ENCODE measurements around the gene SAP30.

The SAP30 gene

DNA sequence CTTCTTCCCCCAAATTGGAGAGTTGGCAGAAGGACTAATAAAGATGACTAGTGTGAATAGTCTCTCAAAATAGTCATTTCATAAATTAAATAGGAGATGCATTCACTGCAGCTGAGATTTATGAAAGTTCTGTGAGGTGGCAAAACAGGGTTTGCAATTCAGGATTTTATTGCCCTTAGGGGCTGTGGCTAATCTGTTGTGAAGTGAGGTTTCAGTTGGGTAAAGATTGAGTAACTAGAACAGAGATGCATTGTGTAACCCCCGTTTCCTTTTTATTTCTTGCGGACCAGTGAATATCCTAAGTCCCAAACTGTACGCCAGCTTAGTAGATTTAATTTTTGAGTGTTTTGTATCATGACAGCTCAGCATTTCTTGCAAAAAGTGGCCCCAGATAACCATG, 44.3 kb downstream of the SAP30 start:
- DNase-seq (ENCODE audit: low spot score): no peak

DNA sequence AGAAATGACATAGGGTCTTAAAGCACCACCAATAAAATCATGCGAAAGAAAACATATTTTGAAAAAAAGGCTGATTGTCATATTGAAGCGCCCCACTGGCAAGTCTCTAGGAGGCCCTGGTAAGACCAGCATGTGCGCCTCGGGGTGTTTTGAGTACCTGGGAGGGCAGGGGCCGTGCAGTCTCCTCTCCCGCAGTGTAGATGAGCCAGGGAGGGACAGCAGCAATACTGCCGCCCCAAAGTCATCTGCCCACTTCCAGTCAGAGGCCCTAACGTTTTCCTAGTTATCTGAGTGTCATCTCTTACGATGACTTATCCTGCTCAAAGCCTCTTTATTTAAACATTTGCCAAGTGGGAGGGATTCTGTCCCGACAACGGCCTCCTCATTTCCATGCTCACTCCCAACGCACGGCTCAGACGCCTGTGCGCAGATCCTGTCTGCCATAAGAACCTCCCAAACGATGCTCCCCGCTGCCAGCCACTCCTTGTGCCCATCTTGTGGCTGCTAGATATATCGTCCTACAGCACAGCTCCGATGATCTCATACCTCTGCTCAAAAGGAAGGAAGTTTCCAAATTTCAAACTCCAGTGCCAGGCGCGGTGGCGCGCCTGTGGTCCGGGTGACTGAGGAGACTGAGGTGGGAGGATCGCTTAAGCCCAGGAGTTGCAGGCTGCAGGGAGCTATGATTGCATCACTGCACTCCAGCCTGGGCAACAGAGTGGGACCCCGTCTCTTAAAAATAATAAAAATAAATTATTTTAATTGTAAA, 45.3 kb downstream of the SAP30 start:
- no peak for DNase-seq (ENCODE audit: low spot score)

DNA sequence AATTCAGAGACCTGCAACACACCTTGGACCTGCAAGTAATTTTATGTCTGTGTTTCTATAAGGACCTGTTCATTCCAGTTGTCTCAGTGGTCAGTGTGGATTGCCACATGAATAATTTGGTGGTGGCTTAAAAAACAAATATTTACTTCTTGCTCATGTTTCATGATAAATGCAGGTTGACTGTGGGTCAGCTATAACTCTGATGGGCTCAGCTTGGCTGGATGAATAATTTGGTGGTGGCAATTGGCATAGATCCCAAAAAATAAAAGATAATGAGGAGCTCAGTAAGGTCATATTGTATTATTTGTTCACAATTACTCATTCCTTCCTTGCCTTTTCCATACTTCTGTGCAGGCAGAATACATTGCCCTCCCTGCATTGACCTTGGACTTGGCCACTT, 47.1 kb downstream of the SAP30 start:
- DNase-seq (ENCODE audit: low spot score): no peak

DNA sequence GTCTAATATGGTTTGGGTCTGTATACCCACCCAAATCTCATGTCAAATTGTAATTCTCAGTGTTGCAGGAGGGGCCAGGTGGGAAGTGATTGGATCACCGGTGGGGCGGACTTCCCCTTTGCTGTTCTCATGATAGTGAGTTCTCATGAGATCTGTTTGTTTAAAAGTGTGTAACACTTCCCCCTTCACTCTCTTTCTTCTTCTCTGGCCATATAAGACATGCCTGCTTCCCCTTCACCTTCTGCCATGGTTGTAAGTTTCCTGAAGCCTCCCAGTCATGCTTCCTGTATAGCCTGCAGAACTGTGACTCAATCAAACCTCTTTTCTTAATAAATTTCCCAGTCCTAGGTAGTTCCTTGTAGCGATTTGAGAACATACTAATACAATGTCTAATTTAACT, 47.9 kb downstream of the SAP30 start:
- DNase-seq (ENCODE audit: low spot score): no peak

DNA sequence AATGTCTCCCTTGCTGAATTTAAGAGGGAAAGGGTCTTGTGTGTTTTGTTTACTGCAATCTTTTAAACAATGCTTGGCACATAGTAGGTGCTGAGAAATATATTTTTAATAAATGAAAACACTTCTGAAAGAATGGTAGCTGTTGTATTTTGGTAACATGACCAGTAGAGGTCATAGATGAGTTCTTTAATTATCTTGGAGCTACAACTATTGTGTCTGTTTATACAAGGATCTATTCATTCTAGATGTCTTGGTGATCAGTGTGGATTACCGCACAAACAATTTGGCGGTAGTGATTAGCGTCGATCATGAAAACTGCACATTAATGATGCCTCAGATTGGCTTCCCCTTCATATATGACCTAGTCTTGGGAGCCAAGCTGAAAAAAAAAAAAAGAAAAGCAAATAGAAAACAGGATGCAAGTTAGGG, 49.6 kb downstream of the SAP30 start:
- peak; percentile 31 for DNase-seq (ENCODE audit: low spot score)

DNA sequence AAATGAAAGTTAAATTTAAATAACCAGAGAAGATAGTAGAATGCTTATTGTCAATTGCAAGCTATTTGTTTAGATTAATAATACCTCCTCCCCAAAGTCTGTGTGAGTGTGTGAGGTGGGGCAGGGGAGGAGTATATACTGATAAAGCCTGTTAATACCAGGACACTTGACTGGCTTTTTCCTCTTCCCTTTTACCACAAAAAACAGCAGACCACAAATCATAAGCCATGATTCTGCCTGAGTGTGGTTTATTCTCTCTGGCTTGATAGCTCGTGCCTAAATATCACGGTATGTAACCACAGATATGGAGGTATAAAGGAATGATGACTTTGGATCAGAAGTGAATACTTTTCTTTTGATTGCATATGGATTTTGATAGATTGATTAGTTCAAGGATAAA, 50.0 kb downstream of the SAP30 start:
- no peak for DNase-seq (ENCODE audit: low spot score)

DNA sequence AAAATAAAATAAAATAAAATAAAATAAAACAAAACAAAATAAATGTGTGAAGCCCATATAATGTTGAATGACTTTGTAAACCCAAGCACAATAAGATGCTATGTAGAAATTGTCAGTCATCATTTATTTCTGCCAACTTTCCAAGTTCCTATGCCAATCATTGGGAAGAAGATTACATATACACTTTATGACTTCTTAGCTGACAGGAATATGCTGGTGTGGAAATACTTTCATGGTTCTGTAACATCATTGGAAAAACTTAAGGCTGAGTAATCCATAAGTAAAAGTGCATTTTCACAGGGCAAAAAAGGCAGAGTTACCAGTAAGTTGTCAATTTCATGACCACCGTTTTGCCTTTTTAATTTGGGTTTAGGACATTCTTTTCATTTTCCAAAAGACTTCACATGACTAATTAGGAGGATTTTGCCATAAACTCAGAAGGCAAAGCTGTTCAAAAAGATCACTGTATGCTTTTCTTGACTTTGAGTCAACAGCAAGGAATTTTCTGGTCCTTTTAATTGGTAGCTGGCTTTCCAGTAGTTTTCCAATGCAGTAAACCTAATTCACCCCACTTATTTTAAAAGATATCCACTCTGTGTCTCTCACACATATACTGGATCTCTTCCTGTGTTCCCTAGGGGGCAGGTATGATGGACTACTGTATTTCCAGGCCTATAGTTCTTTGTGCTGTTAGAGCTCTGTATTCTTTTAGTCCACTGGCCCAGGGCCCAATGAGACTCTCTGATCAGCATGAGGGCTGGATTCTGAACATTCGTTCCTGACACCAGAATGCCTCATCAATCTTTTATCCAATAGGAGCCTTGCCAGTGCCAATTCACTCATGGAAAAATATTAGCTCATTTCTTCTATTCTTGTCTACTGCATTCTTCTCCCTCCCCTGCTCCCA, 54.4 kb downstream of the SAP30 start:
- no peak for DNase-seq (ENCODE audit: low spot score)

DNA sequence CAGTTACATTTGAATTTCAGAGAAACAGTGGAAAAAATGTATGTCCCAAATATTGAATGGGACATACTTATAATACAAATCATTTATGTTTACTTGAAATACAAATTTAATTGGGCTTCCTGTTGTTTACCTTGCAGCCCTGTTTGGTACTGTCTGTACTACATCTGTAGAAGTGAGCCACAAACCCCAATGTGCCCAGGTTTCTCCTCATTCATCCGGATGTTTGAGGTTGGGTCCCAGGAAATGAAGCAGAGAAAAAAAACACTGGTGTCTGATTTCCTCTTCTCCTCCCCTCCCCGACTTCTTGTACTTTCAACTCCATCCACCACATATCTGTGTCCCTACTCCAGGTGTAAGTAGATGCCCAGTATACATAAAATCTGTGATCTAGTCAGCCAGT, 55.3 kb downstream of the SAP30 start:
- no peak for DNase-seq (ENCODE audit: low spot score)
